ENCODE results near the gene SLC23A3.

DNA sequence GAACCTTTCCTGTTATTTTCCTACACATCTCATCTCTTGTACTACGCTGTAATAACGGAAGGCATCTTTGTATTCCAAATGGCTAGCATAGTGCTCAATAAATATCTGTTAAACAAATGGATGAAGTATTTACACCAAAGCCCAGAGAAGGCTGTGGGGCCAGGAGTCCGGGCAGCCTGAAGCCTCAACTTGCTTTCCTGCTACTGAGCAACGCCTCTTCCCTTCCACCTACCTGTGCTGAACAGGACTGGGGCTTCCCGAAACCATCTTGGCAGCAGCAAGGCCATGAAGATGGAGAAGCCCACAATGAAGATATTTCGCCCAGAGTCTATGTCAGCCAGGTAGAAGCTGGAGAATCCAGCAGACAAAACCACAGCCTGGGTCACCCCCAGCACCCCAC, 6.7 kb downstream of the SLC23A3 start:
- no peak for TF ChIP-seq CTCF (IDR thresholded peaks at IDR 0.05; ENCODE audit: low read depth, low read length, missing input control)
- TF ChIP-seq, protein P1, sequence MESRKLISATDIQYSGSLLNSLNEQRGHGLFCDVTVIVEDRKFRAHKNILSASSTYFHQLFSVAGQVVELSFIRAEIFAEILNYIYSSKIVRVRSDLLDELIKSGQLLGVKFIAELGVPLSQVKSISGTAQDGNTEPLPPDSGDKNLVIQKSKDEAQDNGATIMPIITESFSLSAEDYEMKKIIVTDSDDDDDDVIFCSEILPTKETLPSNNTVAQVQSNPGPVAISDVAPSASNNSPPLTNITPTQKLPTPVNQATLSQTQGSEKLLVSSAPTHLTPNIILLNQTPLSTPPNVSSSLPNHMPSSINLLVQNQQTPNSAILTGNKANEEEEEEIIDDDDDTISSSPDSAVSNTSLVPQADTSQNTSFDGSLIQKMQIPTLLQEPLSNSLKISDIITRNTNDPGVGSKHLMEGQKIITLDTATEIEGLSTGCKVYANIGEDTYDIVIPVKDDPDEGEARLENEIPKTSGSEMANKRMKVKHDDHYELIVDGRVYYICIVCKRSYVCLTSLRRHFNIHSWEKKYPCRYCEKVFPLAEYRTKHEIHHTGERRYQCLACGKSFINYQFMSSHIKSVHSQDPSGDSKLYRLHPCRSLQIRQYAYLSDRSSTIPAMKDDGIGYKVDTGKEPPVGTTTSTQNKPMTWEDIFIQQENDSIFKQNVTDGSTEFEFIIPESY (IDR thresholded peaks at IDR 0.05): no peak
- TF ChIP-seq HNF4G (IDR thresholded peaks at IDR 0.05): no peak
- no peak for TF ChIP-seq REST (IDR thresholded peaks at IDR 0.05)
- TF ChIP-seq YY1 (IDR thresholded peaks at IDR 0.05): no peak
- TF ChIP-seq, protein P2, sequence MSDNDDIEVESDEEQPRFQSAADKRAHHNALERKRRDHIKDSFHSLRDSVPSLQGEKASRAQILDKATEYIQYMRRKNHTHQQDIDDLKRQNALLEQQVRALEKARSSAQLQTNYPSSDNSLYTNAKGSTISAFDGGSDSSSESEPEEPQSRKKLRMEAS (IDR thresholded peaks at IDR 0.05): no peak
- TF ChIP-seq RXRA (IDR thresholded peaks at IDR 0.05): no peak
- TF ChIP-seq FOXA1 (IDR thresholded peaks at IDR 0.05): no peak
- TF ChIP-seq GABPA (IDR thresholded peaks at IDR 0.05 in 1 of 2, conservative IDR thresholded peaks at IDR 0.05 in 1 of 2): no peak
- TF ChIP-seq JUND (IDR thresholded peaks at IDR 0.05): no peak
- TF ChIP-seq RAD21 (IDR thresholded peaks at IDR 0.05): no peak
- no peak for TF ChIP-seq HNF4A (conservative IDR thresholded peaks at IDR 0.05)
- no peak for TF ChIP-seq TAF1 (conservative IDR thresholded peaks at IDR 0.05)
- TF ChIP-seq EGR1 (IDR thresholded peaks at IDR 0.05; ENCODE audit: low read depth in 2 of 2): no peak
